Subcutaneous adipose tissue (tissue), 4 donors: ENCODE data around the gene CD248. TPM values are rescaled to one million over a fixed set of nuclear protein-coding genes. Genes with fewer than 3 reads are reported as not detected.

ENCODE experiments used
- CTCF ChIP-seq: fragments of 450-650 bp; IDR thresholded peaks from one replicate; pipeline ENCODE4 v1.5.1; 2016; ENCODE audit warnings: low read depth, mild to moderate bottlenecking, control low read depth, antibody characterized with exemption, moderate library complexity
- total RNA-seq, 4 donors: library from RNA; depleted of rRNA; stranded (reverse); fragments of >200 nt; gene quantifications; one replicate each; pipeline ENCODE4 v1.1.0, GENCODE V29; 2016

CD248 gene
- total RNA-seq, 4 donors from 2014 or later, result 49.0 to 226 (median 149) TPM

DNA sequence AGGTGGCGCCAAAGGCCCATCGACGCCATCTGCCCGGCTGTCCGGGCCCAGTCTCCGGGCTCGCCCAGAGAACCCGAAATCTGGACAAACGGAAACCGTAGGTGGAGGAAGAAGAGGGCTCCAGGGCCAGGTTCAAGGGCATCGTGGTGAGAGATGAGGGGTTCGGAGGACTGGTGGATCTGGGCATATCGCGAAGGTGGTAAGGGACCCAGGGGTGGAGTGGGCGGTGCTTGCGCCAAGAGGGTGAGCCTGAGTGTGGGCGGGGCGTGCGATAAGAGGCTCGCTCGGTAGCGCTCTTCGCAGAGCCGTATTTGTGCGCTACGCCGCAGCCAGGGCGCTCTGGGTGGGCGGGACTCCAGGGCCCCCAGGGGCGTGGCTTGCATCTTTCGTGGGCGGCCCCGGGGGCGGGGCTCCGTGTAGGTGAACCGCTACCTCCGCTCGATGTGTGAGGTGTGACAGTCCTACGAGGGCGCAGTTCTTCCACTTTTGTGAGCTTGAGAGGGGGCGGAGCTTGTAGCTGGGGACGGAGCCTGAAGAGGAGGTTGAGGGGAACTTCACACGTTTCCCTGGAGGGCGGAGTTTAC, 4.8 kb downstream of the CD248 start:
- TF ChIP-seq CTCF, result no peak

DNA sequence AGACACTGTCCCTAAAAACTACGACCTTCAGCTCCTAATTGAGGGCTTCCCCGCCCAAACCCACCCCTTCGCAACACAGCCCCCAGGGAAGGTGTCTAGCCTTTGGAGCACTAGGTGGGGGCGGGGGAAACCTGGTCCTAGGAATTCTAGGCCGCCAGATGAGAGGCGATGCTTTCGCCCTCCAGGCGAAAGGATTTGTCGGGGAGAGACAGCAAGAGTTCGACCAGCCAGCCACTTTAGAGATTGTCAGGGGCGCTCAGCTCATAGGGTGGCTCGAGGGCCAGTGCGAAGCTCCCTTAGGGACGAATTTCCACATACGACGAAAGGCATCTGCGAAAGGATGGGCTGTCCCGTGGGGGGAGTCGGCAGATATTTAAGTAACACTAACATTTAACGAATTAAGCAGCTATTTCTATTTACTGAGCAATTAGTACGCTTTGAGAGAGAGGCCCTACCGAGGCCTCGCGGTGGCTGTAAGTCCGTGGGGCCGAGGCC, 5.3 kb downstream of the CD248 start:
- TF ChIP-seq CTCF, result no peak

- no peak for TF ChIP-seq CTCF
Measured at GRCh38 chr11:66310324-66310723, 6.5 kb downstream of the CD248 start.

GRCh38 chr11:66309475-66309874, 7.4 kb downstream of the CD248 start:
- TF ChIP-seq CTCF, result no peak

DNA sequence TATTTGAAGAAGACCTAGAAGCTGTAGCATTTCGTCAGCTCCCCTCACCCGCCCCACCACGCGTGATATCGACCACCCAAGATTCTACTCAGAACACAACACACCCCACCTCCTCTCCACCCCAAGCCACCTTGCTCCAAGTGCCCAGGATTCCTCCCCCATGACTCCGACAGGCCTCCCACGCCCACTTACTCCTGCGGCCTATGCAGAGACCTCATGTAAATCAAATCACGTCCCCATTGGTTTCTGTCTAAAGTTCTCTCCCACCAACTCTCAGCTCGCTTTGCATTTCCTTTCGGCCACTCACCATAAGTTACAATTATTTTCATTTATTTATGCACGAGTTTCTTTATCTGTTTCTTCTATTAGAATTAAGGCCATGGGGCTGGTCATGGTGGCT, 14.2 kb downstream of the CD248 start:
- no peak for TF ChIP-seq CTCF

- TF ChIP-seq CTCF, result no peak
Measured at GRCh38 chr11:66299186-66299585, 17.7 kb downstream of the CD248 start.

- no peak for TF ChIP-seq CTCF
Measured at GRCh38 chr11:66297610-66298009, 19.2 kb downstream of the CD248 start.
